ENCODE results near the gene IFIT2.

Gene IFIT2

GRCh38 chr10:89337484-89337883 is 35.6 kb downstream of the IFIT2 start:
- no peak for TF ChIP-seq CTCF (IDR thresholded peaks at IDR 0.05; ENCODE audit: low read depth, low read length)
- H3K4me3 ChIP-seq (ENCODE audit: low read depth, low read length) = no peak overlapping the region

GRCh38 chr10:89338713-89339112 is 36.9 kb downstream of the IFIT2 start:
- no peak for TF ChIP-seq CTCF (IDR thresholded peaks at IDR 0.05; ENCODE audit: low read depth, low read length)
- no peak overlapping the region for H3K4me3 ChIP-seq (ENCODE audit: low read depth, low read length)

- TF ChIP-seq CTCF (IDR thresholded peaks at IDR 0.05; ENCODE audit: low read depth, low read length) = no peak
- no peak overlapping the region for H3K4me3 ChIP-seq (ENCODE audit: low read depth, low read length)
These were observed 38.0 kb downstream of the IFIT2 start for GRCh38 chr10:89339875-89340274.

GRCh38 chr10:89341649-89342048 is 39.8 kb downstream of the IFIT2 start:
- no peak overlapping the region for H3K4me3 ChIP-seq (ENCODE audit: low read depth, low read length)
- no peak for TF ChIP-seq CTCF (IDR thresholded peaks at IDR 0.05; ENCODE audit: low read depth, low read length)

- H3K4me3 ChIP-seq (ENCODE audit: low read depth, low read length) = no peak overlapping the region
- TF ChIP-seq CTCF (IDR thresholded peaks at IDR 0.05; ENCODE audit: low read depth, low read length) = no peak
These were observed 40.5 kb downstream of the IFIT2 start for GRCh38 chr10:89342206-89342958.

- no peak for TF ChIP-seq CTCF (IDR thresholded peaks at IDR 0.05; ENCODE audit: low read depth, low read length)
- H3K4me3 ChIP-seq (ENCODE audit: low read depth, low read length) = no peak overlapping the region
These were observed 41.4 kb downstream of the IFIT2 start for GRCh38 chr10:89343089-89343767.

- no peak overlapping the region for H3K4me3 ChIP-seq (ENCODE audit: low read depth, low read length)
- TF ChIP-seq CTCF (IDR thresholded peaks at IDR 0.05; ENCODE audit: low read depth, low read length) = no peak
These were observed 42.3 kb downstream of the IFIT2 start for GRCh38 chr10:89344156-89344555.

Measured in WI38 (cell line).